Right forelimb (tissue), 1 donor: ENCODE measurements around the gene CACNA1S.
A peak's percentile ranks its signal among the peaks of the same experiment; 100 is the strongest.

ENCODE experiments used
- DNase-seq: peaks from one replicate; pipeline ENCODE4 v3.0.0-alpha.2; 2018

The CACNA1S gene

DNA sequence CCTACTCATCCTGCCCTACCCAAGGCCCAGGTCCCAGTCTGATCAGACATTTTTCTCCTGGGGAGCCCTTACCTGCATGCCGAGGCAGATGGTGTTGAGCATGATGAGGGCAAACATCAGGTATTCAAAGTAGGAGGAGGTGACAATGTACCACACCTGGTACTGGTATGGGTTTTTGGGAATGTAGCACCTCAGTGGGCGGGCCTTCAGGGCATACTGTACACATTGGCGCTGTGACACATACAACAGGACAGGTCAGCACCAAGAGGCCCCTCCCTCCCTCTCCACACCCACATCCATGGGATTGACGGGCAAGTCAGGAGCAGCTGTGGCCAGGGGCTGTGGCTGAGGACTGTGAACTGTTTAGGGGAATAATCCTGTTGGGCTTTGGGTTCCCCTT lies 51.6 kb downstream of the CACNA1S start:
- no peak for DNase-seq

DNA sequence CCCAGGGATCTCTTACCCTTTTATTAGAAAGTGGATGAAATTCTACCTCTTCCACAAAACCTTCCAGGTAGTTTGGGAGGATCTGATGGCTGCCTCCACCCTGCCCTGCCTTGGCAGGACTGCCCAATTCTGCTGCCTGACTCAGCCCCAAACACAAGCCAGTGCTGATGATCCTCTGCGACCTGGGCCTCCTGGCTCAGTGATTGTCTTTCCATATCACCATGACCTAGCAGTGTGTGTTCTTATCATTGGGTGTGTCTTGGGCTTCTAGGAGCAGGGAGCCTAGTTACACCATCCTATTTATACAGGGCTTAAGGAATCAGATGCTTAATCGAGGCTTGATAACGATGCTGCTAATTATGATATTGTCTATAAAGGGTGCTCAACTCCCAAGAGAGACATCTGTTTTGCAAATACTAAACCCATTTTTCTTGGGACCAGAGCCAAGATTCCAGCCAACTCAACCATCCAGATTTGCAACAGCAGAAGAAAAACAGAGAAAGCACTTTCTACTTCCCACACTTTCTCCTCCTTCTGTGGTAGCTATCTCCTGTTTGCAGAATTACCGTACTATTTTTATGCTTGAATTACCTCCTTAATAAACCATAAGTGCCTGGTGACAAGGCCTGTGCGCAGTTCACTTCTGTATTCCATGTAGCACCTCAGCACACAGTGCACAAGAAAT lies 52.2 kb downstream of the CACNA1S start:
- no peak for DNase-seq

DNA sequence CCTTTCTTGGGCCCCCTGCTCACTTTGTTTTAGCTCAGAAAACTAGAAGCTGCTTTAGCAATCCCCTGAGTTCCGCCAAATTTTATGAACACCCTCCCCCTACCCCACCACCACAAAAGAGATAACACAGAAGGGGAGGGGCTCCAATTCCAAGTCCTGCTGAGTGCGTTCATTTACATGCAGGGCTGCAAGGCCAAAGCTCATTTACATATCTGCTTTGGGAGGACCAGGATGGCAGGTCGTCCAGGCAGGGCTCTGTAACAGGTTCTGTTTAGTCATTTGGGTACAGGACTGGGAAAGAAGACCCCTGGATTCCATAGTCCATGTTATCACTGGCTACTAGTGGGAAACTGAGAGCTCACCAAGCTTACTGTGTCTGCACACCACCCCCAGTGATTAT lies 52.8 kb downstream of the CACNA1S start:
- DNase-seq = no peak

DNA sequence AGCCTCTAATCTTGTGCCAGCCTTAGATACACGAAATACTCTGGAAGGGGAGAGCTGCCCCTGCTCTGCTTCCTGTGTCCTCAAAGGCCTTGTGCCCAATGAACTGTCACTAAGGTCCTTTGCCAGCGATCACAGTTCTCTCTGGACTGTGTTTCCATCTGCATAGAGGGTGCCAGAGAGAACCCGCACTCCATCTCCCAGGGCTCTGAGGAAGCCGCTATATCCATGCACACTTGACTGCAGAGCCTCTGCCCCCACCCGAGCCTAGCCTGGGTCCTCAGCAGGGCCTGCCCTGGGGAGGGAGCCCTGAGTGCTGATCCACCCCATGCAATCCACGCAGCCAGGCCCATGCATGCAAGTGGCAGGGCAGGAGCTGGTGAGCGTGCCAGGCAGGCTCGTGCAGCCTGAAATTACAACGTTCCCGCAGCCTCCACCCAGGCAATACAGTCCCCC lies 58.1 kb downstream of the CACNA1S start:
- DNase-seq = no peak

DNA sequence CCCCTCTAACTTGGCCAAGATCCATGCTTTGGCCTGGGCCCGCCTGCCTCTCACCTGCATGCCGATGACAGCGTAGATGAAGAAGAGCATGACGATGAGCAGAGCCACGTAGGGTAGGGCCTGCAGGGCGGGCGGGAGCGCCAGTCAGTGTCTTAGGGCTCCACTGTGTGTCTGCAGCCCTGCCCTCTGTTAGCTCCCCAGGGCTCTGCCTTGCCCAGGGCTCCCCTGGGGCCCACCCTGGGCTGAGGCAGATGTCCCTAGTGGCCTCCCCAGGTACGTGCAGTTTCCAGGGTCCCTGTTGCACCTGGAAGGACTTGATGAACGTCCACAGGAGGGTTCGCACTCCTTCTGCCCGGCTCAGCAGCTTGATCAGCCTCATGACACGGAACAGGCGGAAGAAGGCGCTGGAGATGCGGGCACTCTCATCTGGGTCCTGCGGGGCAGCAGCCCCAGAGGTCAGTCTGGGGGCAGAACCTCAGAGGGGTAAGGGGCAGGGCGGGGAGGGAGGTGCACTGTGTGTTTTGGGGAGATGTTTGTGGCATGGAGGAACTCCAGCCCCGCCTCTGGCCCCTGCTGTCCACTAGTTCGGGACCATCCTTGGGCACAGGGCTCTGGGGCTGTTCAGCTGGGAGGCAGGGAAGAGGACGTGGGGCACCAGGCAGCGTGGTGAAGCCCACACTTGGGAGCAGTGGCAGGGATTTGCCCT lies 58.9 kb downstream of the CACNA1S start:
- no peak for DNase-seq

DNA sequence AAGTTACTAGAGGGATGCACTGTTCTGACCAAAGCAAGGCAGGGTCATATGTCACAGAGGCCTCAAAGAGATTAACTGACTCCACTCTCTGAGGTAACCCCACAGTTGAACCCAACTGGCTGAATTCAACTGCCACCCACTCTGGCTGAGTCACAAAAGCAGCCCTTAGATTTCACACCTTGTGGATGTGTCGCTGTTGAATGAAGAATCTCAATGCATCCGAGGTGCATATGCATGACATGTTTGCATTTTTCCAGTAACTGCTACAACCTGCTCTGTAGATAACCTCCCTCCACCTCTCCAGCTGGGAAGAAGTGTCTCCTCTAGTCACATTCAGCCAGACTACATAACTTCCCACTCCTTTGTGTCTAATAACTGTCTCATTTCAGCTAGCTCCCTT lies 60.8 kb downstream of the CACNA1S start:
- DNase-seq = no peak

DNA sequence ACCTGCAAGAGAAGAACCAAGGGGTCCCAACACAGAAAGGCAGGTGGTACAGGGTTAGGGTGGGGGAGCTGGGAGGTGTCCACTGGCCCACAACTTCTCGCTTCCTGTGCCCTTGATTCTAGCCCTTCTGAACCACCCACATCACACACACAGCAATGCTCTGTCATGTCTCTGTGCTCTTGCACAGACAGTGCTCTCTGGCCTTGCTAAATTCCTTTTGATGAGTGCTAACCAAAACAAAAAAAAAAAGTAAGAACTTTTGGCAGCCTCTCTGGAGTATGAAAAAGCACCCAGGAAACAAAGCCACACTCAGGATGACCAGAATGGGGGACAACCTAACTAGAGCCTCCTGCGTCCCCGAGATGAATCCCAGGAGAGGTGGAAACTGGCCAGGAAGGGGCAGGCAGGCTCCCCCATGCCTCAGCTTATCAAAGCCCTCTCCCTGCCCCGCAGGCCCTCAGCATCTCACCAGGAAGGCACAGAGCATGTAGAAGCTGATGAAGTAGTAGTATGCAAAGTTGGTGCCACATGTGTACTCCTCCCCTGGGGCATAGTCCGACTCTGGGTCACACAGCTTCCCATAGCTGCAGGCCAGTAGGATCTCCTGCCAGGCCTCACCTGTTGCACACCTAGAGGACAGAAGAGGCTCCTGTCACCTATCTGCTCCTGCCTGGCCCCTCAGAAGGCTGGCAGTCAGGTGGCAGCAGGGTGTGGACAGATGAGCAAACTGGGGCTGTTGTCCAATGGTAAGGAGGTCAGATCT lies 61.5 kb downstream of the CACNA1S start:
- DNase-seq = no peak

DNA sequence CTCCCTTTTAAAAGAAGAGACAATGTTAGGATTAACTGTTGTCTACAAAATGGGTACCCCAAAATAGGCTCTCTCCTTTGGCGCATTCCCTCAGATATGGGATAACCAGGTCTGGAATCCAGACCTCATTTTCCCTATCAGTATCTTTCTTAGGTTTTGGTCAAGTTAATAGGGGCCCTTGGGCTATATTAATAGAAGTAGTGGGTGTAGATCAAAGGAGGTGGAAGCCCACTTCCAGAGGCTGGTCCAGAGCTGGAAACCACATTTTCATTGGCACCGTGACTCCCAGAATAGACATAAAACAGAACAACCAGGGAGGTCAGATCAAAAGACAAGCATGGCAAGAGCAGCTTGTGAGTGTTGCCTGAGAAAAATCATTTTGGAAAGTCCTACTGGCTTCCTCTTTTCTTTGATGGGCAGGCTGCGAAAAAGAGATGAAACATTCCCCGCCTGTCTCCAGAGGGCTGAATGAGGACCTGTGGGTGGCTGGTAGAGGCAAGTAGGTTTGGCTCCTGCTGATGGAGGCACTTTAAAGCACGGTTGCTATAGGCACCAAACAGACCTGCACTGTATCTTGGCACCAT lies 62.9 kb downstream of the CACNA1S start:
- DNase-seq = no peak

DNA sequence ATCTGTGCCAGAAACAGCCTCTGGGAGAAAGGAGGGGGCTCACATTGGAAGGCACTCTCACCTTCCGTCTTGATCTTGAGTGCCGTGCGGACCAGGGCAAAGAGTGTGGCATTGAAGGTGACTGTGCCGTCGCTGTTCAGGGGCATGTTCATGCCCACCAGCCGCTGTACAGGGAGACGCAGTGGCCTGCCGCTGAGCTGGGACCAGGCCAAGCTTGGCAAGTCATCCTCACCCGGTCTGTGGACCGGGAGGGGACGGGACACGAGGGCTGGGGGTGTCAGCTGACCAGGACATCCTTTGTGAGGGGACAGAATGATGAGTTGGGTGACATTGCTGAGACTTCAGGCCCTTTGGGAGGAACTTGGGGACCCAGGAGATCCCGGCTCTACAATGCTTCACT lies 63.7 kb downstream of the CACNA1S start:
- no peak for DNase-seq

DNA sequence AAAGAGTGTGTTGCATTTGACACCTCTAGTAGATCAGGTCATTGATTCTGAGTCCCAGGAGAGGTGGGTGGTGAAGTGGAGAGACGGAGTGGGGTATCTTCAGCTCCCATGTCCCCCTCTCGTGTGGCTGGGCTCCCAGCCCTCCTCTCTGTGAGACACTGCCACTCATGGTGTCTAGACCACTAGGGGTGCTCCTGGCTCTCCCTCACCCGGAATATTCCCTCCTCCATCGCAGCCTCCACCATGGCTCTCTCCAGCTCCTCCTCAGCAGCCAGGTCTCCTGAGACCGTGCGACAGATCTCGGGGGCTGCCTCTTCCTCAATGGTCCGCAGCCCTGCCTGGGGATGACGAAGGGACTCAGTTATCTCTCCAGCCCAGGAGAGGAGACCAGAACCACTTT lies 68.1 kb downstream of the CACNA1S start:
- DNase-seq = no peak

DNA sequence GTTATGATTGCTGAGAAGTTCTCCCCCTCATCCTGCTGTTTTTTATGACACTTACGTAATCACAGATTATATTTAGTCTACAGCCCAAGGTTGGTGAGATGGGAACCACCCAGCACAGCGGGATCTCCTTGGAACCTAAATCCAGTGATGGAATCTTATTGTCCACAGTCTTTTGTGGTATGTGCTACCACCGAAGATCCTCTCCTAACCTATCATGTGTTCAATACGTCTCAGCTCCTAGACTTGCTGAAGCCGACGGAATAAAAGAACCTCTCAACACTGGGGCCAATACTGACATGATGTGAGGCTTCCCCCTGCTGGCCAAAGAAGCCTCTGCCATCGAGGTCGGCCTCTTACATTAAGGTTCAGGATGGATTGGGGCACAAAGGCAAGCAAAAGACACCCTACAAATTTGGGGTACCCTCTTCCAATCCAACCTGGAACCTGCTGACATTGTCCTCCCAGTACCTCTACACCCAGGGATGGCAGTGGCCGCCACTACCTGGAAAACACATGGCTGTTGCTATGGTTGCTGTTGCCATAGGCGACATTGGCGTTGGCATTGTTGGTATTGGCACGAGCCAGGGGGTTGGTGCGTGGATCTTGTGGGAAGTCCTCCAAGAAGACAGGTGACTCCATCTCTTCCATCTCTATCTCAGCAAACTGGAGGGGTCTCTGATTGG lies 69.3 kb downstream of the CACNA1S start:
- DNase-seq = peak; percentile 80

DNA sequence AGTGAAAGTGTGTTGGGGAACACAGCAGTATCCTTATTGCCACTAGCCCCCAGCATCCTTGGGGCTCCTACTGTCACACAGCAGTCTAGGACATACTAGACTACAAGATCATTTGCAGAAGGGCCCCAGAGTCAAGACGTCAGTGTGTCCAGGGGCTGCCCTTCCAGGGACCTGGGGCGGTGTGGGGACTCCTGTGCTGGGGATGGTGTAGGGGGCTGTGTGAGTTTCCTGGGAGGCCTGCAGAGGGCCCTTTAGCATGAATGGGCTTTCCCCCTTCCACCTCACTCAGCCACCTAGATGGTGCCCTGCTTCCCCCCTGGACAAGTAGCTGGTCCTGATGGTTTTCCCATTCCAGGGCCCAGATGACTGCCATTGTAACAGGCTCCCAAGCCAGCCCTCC lies 71.2 kb downstream of the CACNA1S start:
- DNase-seq = no peak

DNA sequence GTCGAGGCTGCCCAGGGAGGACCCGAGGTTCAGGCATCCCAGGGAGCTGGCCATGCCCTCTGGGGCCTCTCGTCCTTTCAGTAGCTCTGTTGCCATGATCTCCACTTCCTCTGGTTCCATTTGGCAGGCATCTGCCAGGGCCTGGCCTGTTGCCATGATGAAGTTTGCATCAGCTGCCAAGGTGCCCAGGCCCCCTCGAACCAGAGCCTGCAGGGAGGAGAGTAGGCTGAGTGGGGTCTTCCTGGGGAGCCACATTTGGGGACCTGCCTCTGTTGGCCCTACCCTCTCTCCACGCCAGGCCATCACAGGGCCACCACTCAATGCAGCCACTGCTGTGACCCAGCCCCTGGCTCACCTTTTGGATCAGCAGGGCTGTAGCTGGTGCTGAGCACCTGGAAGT lies 72.3 kb downstream of the CACNA1S start:
- DNase-seq = no peak

DNA sequence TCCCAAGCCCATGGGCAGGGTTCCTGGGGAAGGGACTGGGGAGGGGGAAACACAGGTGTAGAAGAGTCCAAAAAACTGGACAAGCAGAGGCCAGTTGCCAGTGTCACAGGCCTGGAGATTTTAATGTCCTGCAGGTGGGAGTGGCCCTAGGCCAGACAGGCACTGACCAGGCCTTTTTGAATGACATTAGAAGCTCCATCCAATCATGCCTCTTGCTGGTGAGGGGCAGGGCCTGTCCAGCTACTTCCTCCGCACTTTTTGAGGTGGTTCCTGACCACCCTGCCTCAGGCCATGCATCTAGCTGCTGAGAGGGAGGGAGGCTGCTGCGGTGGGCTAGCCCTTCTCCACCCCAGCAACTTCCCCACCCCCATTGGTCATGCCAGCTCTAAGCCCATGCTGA lies 72.8 kb downstream of the CACNA1S start:
- no peak for DNase-seq

DNA sequence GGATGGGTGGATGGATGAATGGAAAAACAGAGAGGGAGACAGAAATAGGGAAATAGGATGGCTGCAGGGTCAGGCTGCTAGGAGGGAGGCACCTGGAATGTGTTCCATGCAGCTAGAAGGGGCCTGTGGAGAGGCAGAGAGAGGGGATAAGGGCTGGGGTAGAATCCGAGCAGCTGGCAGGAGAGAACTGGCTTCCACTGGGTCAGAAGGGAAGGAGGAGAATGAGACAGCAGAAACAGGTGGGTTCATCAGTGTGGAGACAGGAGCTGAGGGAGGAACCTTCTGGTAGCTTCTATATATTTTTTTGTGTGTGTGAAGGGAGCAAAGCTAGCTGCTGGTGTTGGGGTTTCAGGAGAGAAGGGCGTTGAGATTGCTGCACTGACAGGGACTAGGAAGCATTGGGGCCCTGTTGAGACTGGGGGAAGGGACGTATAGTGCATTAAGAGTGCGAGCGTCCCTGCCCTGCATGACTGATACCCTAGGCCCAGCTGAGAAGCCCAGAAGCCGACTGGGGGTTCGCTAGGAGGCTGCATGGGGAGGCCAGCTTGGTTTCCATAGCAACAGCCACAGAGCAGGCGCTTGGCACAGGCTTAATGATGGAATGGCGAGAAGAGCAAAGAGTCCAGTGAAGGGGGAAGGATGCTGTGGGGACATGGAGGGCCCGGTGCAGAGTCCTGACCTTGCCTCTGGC lies 73.9 kb downstream of the CACNA1S start:
- DNase-seq = no peak

DNA sequence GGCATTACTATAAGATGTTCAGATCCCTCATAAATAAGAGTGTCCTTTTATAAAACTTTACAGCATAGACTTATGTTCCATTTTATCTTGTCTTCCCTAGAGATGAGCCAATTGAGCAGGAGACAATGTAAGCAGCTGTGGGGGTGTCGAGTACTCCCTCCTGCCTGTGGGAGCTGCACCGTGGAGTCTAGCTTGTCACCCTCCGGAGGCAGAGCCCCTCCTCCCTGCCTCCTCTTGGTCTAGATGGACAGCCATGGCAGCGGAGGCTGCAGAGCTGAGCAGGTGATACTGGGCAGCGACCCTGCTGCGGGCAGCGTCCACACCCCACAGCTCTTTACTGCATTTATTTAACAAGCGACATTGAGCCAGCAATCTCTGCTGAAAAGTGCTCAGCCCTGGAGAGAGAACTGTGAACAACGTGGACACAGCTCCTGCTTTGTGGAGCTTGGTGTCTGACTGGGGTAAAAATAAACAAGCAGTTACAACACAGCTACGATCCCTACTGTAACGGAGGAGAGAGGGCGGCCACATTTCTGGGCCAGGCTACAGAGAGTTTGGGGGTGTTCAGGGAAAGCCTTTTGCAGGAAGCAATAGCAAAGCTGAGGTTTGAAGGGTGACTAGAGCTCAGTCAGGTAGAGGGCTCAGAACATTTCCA lies 75.9 kb downstream of the CACNA1S start:
- DNase-seq = no peak

DNA sequence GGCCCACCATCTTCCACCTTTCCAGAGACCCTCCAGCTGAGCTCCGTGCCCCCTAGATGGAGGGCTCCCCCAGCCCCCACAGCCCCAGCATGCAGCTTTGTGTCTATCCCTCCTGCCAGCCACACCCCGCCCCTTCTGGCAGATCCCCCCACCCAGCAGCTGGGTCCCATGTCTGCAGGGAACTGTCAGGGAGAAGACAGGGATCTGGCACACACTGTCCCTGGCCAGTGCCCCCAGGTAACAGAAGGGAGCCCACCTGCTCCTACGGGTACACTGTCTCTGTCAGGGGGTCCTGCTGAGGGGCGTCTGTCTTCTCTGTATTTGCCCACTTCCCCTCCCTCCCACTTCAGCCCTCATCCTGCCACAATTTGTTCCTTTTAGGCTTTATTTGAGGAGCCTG lies 77.6 kb downstream of the CACNA1S start:
- DNase-seq = no peak

DNA sequence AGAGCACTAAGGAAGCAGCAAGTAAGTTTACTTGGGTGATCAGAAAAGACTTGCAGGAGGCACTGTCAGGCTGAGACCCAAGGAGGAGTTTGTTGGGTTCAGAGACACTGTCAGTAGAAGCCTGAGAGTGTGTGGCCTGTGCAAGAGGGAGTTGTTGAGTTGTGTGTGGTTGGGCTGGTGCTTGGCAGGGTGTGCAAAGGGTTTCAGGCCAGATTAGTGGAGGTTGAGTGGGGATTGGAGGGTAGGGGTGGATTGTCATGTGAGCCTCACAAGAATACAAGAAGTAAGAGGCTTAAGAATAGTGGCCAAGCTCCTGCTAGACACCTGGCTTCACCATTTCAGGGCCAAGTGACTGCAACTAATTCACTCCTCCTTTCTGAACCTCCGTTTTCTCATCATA lies 79.8 kb downstream of the CACNA1S start:
- no peak for DNase-seq

DNA sequence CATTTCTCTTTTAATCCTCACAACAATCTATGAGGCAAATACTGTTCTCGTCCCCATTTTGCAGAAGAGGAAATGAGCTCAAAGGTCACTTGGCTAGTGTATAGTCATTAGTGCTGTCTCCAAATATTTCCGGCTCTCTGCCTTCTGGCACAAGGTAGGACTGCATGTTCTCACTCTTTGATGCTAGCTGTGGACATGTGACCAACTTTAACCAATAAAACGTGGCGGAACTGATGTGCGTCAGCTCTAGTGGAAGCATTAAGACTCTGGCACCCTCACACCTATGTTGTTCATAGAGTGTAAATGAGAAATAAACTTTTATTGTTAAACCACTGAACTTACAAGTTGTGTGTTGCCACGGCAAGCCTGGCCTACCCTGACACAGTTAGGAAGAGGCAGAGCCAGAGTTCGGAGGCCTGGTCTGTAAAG lies 83.8 kb downstream of the CACNA1S start:
- no peak for DNase-seq

DNA sequence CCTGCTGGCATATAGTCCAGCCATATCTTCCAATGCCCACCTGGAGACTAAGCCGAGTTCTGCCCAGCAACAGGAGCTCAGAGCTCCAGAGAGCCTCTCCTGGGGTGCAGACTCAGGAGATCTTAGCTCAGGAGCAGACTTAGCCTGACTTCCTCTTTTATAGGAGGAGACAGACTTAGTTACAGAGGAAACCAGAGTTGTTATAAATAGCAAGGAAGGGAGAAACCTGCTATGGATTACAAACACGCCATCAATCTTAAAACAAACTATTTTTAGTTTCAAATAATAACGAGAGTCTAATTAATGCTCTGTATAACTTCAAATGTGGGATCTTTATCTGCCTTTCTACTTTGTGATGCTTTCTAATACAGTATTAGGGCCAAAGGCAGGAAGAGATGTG lies 85.4 kb downstream of the CACNA1S start:
- DNase-seq = no peak

DNA sequence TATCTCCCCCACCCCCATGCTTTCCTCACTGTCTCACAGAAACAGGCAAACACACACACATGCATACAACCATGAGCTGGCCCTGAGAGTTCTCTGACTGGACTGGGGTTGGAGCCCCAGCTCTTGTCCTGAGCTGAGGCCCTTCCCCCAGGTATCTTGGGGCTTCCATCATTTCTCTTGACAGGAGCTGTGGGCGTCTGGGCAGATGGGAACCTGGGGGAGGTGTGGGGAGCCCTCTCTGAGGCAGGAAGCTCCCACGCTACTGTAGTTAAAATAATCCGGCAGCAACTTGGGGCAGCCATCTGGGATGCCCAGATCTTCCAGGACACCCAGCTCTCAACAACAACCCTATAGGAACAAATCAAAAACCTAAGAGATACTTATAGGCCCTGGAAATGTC lies 86.0 kb downstream of the CACNA1S start:
- DNase-seq = no peak

DNA sequence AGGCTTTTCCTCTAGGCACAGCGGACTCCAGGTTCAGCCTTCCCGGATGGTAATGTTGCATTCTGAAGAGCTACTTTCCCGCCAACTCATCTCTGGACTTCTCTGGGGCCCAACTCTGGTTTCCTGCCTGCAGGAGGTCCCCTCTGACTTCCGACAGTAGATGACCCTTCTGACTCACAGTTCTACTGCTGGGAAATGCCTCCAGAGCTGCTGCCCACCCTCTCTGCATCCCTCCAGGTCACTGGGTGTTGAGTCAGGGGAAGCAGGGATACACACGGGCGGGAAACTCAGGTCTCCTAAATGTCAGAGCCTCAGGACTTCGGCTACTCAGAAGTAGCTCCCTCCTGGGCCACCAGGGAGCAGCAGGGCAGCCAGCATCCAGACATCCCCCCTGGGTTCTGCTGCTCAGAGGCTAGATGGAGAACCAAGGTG lies 86.6 kb downstream of the CACNA1S start:
- DNase-seq = no peak
